Stimulated activated CD8-positive, alpha-beta memory T cell treated with anti-CD3 and anti-CD28 coated beads, Interleukin-7, amount 100 ng/mL, for 48 hours (primary cell): ENCODE results near the gene VSIG10L.

Source experiments
- DNase-seq, 2 donors: peaks; one replicate each; pipeline ENCODE4 v3.0.0-alpha.2; 2020; ENCODE audit warnings: low read depth in 1 of 2; ENCODE audit errors: extremely low read depth in 1 of 2

VSIG10L gene

GRCh38 chr19:51341976-51342580 lies at the start of gene VSIG10L:
VSIG10L (minus strand) TSS chr19:51342139; CDS start chr19:51342124, 15 bp downstream.
- DNase-seq: no peak

- DNase-seq: no peak
Observed at GRCh38 chr19:51391073-51391611, 49.2 kb upstream of the VSIG10L start.

- DNase-seq: no peak
Observed at GRCh38 chr19:51389143-51389542, 47.2 kb upstream of the VSIG10L start.

GRCh38 chr19:51387924-51388389 lies 46.0 kb upstream of the VSIG10L start, which contains the start of gene LIM2:
LIM2 (minus strand) TSS chr19:51387974; CDS start chr19:51387443, 531 bp downstream.
- DNase-seq: no peak

GRCh38 chr19:51386882-51387520 lies 45.1 kb upstream of the VSIG10L start:
- no peak for DNase-seq

GRCh38 chr19:51382004-51382403 lies 40.1 kb upstream of the VSIG10L start:
- no peak for DNase-seq

- no peak for DNase-seq
Observed at GRCh38 chr19:51380379-51380778, 38.4 kb upstream of the VSIG10L start.

- DNase-seq: no peak
Observed at GRCh38 chr19:51377422-51377821, 35.5 kb upstream of the VSIG10L start.

- DNase-seq: no peak
Observed at GRCh38 chr19:51375504-51376221, 33.7 kb upstream of the VSIG10L start.

GRCh38 chr19:51372649-51373504 lies 30.9 kb upstream of the VSIG10L start, which contains the start of gene NKG7:
NKG7 (minus strand) TSS chr19:51372654; CDS start chr19:51372535, 119 bp downstream.
- DNase-seq: peak; percentile 83 to 94

GRCh38 chr19:51372021-51372648 lies 30.2 kb upstream of the VSIG10L start:
- DNase-seq: no peak

- DNase-seq: no peak
Observed at GRCh38 chr19:51371186-51371690, 29.3 kb upstream of the VSIG10L start.

- DNase-seq: no peak
Observed at GRCh38 chr19:51370230-51370629, 28.3 kb upstream of the VSIG10L start.

GRCh38 chr19:51368366-51369282 lies 26.7 kb upstream of the VSIG10L start, which contains the start of gene CLDND2:
CLDND2 (minus strand) TSS chr19:51369003; CDS start chr19:51368577, 426 bp downstream.
- DNase-seq: no peak

- DNase-seq: peak; percentile 98 to 99
Observed at GRCh38 chr19:51367565-51368365, 25.8 kb upstream of the VSIG10L start.

- no peak for DNase-seq
Observed at GRCh38 chr19:51367255-51367564, 25.3 kb upstream of the VSIG10L start.

GRCh38 chr19:51366389-51367254 lies 24.7 kb upstream of the VSIG10L start:
- DNase-seq: peak; percentile 89 to 97
